ENCODE data around the gene KDM2B. TPM values are rescaled to one million over a fixed set of nuclear protein-coding genes. Genes with fewer than 3 reads are reported as not detected.

The KDM2B gene
- total and polyA plus RNA-seq, 2 experiments from 2014 or later = 59.4 to 161 TPM

DNA sequence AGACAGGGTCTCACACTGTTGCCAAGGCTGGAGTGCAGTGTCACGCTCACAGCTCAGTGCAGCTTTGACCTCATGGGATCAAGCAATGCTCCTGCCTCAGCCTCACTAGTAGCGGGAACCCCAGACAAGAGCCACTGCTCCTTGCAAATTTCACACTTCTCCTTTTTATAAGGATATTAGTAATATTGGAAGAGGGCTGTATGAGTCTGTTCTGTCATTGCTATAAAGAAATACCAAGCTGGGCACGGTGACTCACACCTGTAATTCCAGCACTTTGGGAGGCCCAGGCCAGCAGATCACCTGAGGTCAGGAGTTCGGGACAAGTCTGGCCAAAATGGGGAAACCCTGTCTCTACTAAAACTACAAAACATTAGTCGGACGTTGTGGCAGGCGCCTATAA lies 32.6 kb upstream of the KDM2B start:
- peaks cover 2% of the 10 kb centered on the region; the same call in 1 of the 3 replicates for H3K36me3 Mint-ChIP-seq (ENCODE audit: low read depth)
- ATAC-seq (no peak), DNase-seq (ENCODE audit: low spot score) (no peak)
- Histone ChIP-seq H3K9me2 (ENCODE audit: insufficient read depth) (0 out of 2 replicates have a peak, but pooled peaks cover 4% of the 10 kb centered on the region), H2AFZ (no peak overlapping the region), H3K36me3 (ENCODE audit: insufficient read depth) (no peaks in the 10 kb centered on the region), H4K20me1 (replicated peaks; ENCODE audit: insufficient read depth) (no peaks in the 10 kb centered on the region), H3K27ac (ENCODE audit: low read depth) (no peak overlapping the region), H3K79me2 (replicated peaks; ENCODE audit: insufficient read depth) (no peaks in the 10 kb centered on the region), H3K27me3 (ENCODE audit: insufficient read depth) (no peaks in the 10 kb centered on the region), H3F3A (replicated peaks; ENCODE audit: low read depth) (0 out of 2 replicates have a peak, but pooled peaks cover 6% of the 10 kb centered on the region), H3K4me2 (no peak overlapping the region), H3K4me3 (no peak overlapping the region), H3K4me1 (ENCODE audit: insufficient read depth) (peaks cover 13% of the 10 kb centered on the region)
- peaks cover 14% of the 10 kb centered on the region for H3K4me1 Mint-ChIP-seq
- H3K27ac Mint-ChIP-seq = no peak overlapping the region
- H3K9me3 Mint-ChIP-seq = peaks cover 2% of the 10 kb centered on the region; the same call in 1 of the 3 replicates
- H3K27me3 Mint-ChIP-seq (ENCODE audit: insufficient read depth, low read depth, poor library complexity) = peaks cover 10% of the 10 kb centered on the region
- no peak for TF ChIP-seq REST (IDR thresholded peaks at IDR 0.05; ENCODE audit: unreplicated experiment)
- TF ChIP-seq JUNB (IDR thresholded peaks at IDR 0.05; ENCODE audit: unreplicated experiment) = no peak
- TF ChIP-seq CTCF (conservative IDR thresholded peaks at IDR 0.05; ENCODE audit: low read depth in 2 of 2) = no peak
- TF ChIP-seq CREB1 (CRISPR knock-in tag; IDR thresholded peaks at IDR 0.05; ENCODE audit: low read depth) = no peak
- no peak for TF ChIP-seq ZNF114 (CRISPR knock-in tag; IDR thresholded peaks at IDR 0.05)
- no peak for TF ChIP-seq ZNF331 (CRISPR knock-in tag; IDR thresholded peaks at IDR 0.05; ENCODE audit: low read depth)
- no peak for TF ChIP-seq NANOG (IDR thresholded peaks at IDR 0.05; ENCODE audit: borderline replicate concordance)
- TF ChIP-seq EZH2phosphoT487 (IDR thresholded peaks at IDR 0.05; ENCODE audit: unreplicated experiment) = no peak
- no peak for TF ChIP-seq POLR2AphosphoS5 (IDR thresholded peaks at IDR 0.05; ENCODE audit: low read depth)
- TF ChIP-seq ZNF462 (CRISPR knock-in tag; IDR thresholded peaks at IDR 0.05) = no peak
- no peak for TF ChIP-seq STAT1 (IDR thresholded peaks at IDR 0.05; ENCODE audit: unreplicated experiment)
- no peak for TF ChIP-seq EZH2 (IDR thresholded peaks at IDR 0.05; ENCODE audit: low read depth, unreplicated experiment)
- TF ChIP-seq ETS1 (IDR thresholded peaks at IDR 0.05) = no peak
- no peak overlapping the region for H3K4me3 Mint-ChIP-seq

Measured in GM23338 (cell line).